K562 (cell line): ENCODE measurements around the gene COL8A2. TPM values are rescaled to one million over a fixed set of nuclear protein-coding genes. Genes with fewer than 3 reads are reported as not detected.

Source experiments
- BRCA1 ChIP-seq, 2 experiments: fragments of 450-650 bp in 1 of 2; sonication (generic) in 1 of 2; formaldehyde crosslinking in 1 of 2; IDR thresholded peaks; 2 replicates each; pipeline versions ENCODE4 v1.5.0 to v1.6.1; 2017 to 2020; ENCODE audit warnings: mild to moderate bottlenecking in 1 of 2, missing genetic modification reagents in 1 of 2
- CEBPB ChIP-seq: fragments of 450-650 bp; IDR thresholded peaks from 2 replicates; pipeline ENCODE4 v1.6.1; 2016; ENCODE audit warnings: missing genetic modification characterization, missing compliant biosample characterization
- FOXP1 ChIP-seq: sonication (generic); formaldehyde crosslinking; IDR thresholded peaks from 2 replicates; pipeline ENCODE4 v1.8.0; 2022; ENCODE audit warnings: mild to moderate bottlenecking, missing genetic modification reagents
- KDM2B ChIP-seq: fragments of 250-450 bp; sonication (Bioruptor Pico); IDR thresholded peaks from 2 replicates; pipeline ENCODE4 v1.8.0; 2021; ENCODE audit warnings: mild to moderate bottlenecking, moderate library complexity
- KLF1 ChIP-seq: fragments of 450-650 bp; IDR thresholded peaks from 2 replicates; pipeline ENCODE4 v1.6.1; 2016; ENCODE audit warnings: missing genetic modification characterization, missing compliant biosample characterization
- NR2F6 ChIP-seq: fragments of 450-650 bp; formaldehyde crosslinking; IDR thresholded peaks from 2 replicates; pipeline ENCODE4 v1.4.0; 2020; ENCODE audit warnings: mild to moderate bottlenecking
- PYGO2 ChIP-seq: fragments of 450-650 bp; IDR thresholded peaks from 2 replicates; pipeline ENCODE4 v1.6.1; 2016; ENCODE audit warnings: mild to moderate bottlenecking, missing genetic modification characterization, moderate library complexity, missing compliant biosample characterization
- SMAD4 ChIP-seq: fragments of 250-450 bp; sonication (Bioruptor Pico); conservative IDR thresholded peaks from 2 replicates; pipeline ENCODE4 v1.8.0; 2021; ENCODE audit warnings: inconsistent platforms, mild to moderate bottlenecking, moderate library complexity
- SMARCA5 ChIP-seq: fragments of 450-650 bp; IDR thresholded peaks from 2 replicates; pipeline ENCODE4 v1.6.1; 2016
- YY1 ChIP-seq, 3 experiments: IDR thresholded peaks; 2 replicates each; pipeline ENCODE4 v1.6.1; 2011; ENCODE audit warnings: low read length in 2 of 3, mild to moderate bottlenecking in 2 of 3, moderate library complexity in 2 of 3, borderline replicate concordance in 1 of 3, control low read depth in 1 of 3, low read depth in 1 of 3; ENCODE audit not compliant: insufficient read depth in 3 of 3, insufficient replicate concordance in 2 of 3, control insufficient read depth in 1 of 3, insufficient read length in 1 of 3; ENCODE audit errors: extremely low read depth in 1 of 3
- ZFP30 ChIP-seq: fragments of 250-450 bp; sonication (Bioruptor Pico); IDR thresholded peaks from 2 replicates; pipeline ENCODE4 v1.8.0; 2022; ENCODE audit warnings: moderate library complexity, mild to moderate bottlenecking, inconsistent platforms, borderline replicate concordance
- ZFX ChIP-seq: sonication (generic); formaldehyde crosslinking; IDR thresholded peaks from 2 replicates; pipeline ENCODE4 v1.8.0; 2022; ENCODE audit warnings: mild to moderate bottlenecking, missing genetic modification reagents, moderate library complexity
- ZNF12 ChIP-seq: sonication (generic); formaldehyde crosslinking; IDR thresholded peaks from 2 replicates; pipeline ENCODE4 v1.4.0; 2020; ENCODE audit warnings: mild to moderate bottlenecking, missing genetic modification reagents
- ZNF134 ChIP-seq: fragments of 250-450 bp; sonication (Bioruptor Pico); conservative IDR thresholded peaks from 2 replicates; pipeline ENCODE4 v1.4.0; 2020
- ZNF584 ChIP-seq: fragments of 200-800 bp; sonication (Bioruptor generic); IDR thresholded peaks from 2 replicates; pipeline ENCODE4 v1.6.1; 2016; ENCODE audit warnings: low read depth, mild to moderate bottlenecking, missing genetic modification characterization, missing compliant biosample characterization
- ZNF639 ChIP-seq, 2 experiments: fragments of 200-800 bp in 1 of 2; sonication (Bioruptor generic) in 1 of 2; sonication (generic) in 1 of 2; formaldehyde crosslinking in 1 of 2; IDR thresholded peaks in 1 of 2; conservative IDR thresholded peaks in 1 of 2; 2 replicates each; pipeline versions ENCODE4 v1.5.0 to v1.6.1; 2016 to 2020; ENCODE audit warnings: missing compliant biosample characterization in 1 of 2, missing genetic modification characterization in 1 of 2, missing genetic modification reagents in 1 of 2
- polyA plus RNA-seq, 8 experiments: library from polyadenylated mRNA; depleted of rRNA in 4 of 8; stranded (reverse) in 5 of 8; unstranded in 3 of 8; fragments of >200 nt; fragmentation: Nextera tagmentation in 2 of 8; fragmentation: Illumina TruSeq in 1 of 8; extraction: Ambion mirVana in 2 of 8; extraction: Trizol in 1 of 8; gene quantifications; 2 replicates each; pipeline versions ENCODE4 v1.2.1 to v1.2.3, GENCODE V29; 2011 to 2014; ENCODE audit warnings: inconsistent platforms in 1 of 8, missing spikeins in 1 of 8
- total RNA-seq, 7 experiments: library from RNA; depleted of rRNA in 6 of 7; stranded (reverse); fragments of >200 nt in 6 of 7; fragmentation: Illumina TruSeq in 2 of 7; extraction: Trizol in 2 of 7; gene quantifications; 2 replicates each; pipeline versions ENCODE4 v1.2.1 to v1.2.3, GENCODE V29; 2011 to 2021; ENCODE audit warnings: low replicate concordance in 1 of 7
- TF ChIP-seq, protein P1 (sequence below): fragments of 450-650 bp; formaldehyde crosslinking; IDR thresholded peaks from 2 replicates; pipeline ENCODE4 v1.4.0; 2020; ENCODE audit warnings: mild to moderate bottlenecking
- TF ChIP-seq, protein P2 (sequence below): sonication (generic); formaldehyde crosslinking; IDR thresholded peaks from 2 replicates; pipeline ENCODE4 v1.9.0; 2022; ENCODE audit warnings: mild to moderate bottlenecking, missing genetic modification reagents
- TF ChIP-seq, protein P3 (sequence below): sonication (generic); formaldehyde crosslinking; IDR thresholded peaks from 2 replicates; pipeline ENCODE4 v1.8.1; 2023; ENCODE audit warnings: mild to moderate bottlenecking, missing genetic modification reagents

COL8A2 gene
- total and polyA plus RNA-seq, 9 of the 15 experiments (the other 6 are each of a cell fraction or from before 2014, with no cell fraction given), result 0.03 to 0.14 (median 0.04) TPM; not detected in 5

DNA sequence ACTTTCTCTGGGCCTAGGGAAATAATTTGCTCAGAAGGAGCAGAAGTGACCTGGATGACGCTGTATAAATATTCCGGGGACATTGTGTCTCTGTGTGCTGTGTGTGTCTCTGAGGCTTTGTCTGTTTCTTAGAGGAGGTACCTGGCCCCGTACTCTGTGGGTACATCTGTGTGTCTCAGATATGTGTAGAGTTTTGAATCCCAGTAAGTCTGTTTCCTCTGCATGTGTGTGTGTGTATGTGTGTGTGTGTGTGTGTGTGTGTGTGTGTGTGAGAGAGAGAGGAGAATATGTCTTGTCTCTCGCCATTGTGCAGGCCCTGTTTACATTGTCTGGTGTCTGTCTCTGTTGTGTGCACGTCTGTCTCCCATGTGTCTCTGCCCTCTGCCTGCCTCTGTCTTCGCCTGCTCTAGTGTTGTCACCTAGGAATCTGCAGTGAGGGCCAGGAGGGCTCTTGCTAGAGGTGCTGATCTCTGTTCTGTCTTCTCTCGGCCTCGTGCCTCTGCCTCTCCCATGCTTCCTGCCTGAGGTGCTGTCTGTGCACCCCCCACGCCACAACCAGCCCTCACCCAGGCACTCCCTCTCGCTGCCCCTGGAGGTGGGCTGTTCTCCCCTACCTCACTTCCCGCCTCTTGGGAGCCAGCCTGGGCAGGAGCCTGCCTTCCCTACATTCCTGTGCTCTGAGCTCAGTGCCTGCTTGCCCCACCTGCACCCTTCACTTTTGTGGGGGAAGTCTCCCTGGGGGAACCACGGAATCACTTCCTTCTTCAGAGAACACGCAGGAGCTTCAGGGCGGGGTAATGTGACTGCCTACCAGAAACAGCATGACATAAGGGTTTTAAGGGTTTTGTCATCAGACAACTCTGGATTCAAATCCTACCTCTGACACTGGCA, 36.9 kb upstream of the COL8A2 start (continued):
- TF ChIP-seq BRCA1 (IDR thresholded peaks at IDR 0.05) (no peak), BRCA1 (CRISPR knock-in tag; IDR thresholded peaks at IDR 0.05) (no peak), KLF1 (tag) (no peak), ZFP30 (CRISPR knock-in tag) (no peak), ZFX (CRISPR knock-in tag) (no peak), SMARCA5 (peak; percentile 64; the same call in 1 of the 2 replicates), YY1 (IDR thresholded peaks at IDR 0.05; ENCODE audit: borderline replicate concordance in 1 of 3, control insufficient read depth in 1 of 3, extremely low read depth in 1 of 3, insufficient read depth in 3 of 3, insufficient read length in 1 of 3, insufficient replicate concordance in 2 of 3, low read depth in 1 of 3, low read length in 2 of 3) (no peak), ZNF584 (CRISPR knock-in tag) (no peak; the same call in 1 of the 2 replicates), CEBPB (tag) (no peak), ZNF134 (CRISPR knock-in tag) (no peak), KDM2B (CRISPR knock-in tag) (no peak), PYGO2 (tag) (no peak), ZNF639 (CRISPR knock-in tag; conservative IDR thresholded peaks at IDR 0.05 in 1 of 2, IDR thresholded peaks at IDR 0.05 in 1 of 2) (no peak; a peak in 1 of 4 replicates), NR2F6 (CRISPR knock-in tag) (no peak), FOXP1 (CRISPR knock-in tag) (peak; percentile 81; the same call in 1 of the 2 replicates), ZNF12 (CRISPR knock-in tag) (no peak), SMAD4 (CRISPR knock-in tag) (peak; percentile 58; the same call in 1 of the 2 replicates)
- TF ChIP-seq, protein P1, sequence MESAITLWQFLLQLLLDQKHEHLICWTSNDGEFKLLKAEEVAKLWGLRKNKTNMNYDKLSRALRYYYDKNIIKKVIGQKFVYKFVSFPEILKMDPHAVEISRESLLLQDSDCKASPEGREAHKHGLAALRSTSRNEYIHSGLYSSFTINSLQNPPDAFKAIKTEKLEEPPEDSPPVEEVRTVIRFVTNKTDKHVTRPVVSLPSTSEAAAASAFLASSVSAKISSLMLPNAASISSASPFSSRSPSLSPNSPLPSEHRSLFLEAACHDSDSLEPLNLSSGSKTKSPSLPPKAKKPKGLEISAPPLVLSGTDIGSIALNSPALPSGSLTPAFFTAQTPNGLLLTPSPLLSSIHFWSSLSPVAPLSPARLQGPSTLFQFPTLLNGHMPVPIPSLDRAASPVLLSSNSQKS, result no peak
- TF ChIP-seq, protein P2, sequence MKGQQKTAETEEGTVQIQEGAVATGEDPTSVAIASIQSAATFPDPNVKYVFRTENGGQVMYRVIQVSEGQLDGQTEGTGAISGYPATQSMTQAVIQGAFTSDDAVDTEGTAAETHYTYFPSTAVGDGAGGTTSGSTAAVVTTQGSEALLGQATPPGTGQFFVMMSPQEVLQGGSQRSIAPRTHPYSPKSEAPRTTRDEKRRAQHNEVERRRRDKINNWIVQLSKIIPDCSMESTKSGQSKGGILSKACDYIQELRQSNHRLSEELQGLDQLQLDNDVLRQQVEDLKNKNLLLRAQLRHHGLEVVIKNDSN, result peak; percentile 57
- TF ChIP-seq, protein P3, sequence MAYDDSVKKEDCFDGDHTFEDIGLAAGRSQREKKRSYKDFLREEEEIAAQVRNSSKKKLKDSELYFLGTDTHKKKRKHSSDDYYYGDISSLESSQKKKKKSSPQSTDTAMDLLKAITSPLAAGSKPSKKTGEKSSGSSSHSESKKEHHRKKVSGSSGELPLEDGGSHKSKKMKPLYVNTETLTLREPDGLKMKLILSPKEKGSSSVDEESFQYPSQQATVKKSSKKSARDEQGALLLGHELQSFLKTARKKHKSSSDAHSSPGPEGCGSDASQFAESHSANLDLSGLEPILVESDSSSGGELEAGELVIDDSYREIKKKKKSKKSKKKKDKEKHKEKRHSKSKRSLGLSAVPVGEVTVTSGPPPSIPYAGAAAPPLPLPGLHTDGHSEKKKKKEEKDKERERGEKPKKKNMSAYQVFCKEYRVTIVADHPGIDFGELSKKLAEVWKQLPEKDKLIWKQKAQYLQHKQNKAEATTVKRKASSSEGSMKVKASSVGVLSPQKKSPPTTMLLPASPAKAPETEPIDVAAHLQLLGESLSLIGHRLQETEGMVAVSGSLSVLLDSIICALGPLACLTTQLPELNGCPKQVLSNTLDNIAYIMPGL (CRISPR knock-in tag), result no peak
